H1 (cell line): ENCODE measurements around the gene WNK3. TPM values are rescaled to one million over a fixed set of nuclear protein-coding genes. Genes with fewer than 3 reads are reported as not detected.

ENCODE experiments used
- CTCF ChIA-PET: fragments of 300-600 bp; sonication (Branson Sonifier 250); formaldehyde crosslinking; loops from one replicate; lab custom pipeline; 2021; ENCODE audit not compliant: partially characterized antibody; lab: Charles Lee
- POLR2A ChIA-PET: fragments of 300-600 bp; sonication (Branson Sonifier 250); formaldehyde crosslinking; loops from one replicate; lab custom pipeline; 2021; ENCODE audit warnings: inconsistent platforms; ENCODE audit not compliant: partially characterized antibody; lab: Charles Lee
- DNase-seq, 2 experiments: peaks; one replicate each; pipeline versions ENCODE4 v3.0.0 to v3.0.0-alpha.2; 2010 to 2022; ENCODE audit warnings: low spot score in 2 of 2, low read depth in 1 of 2, mixed read lengths in 1 of 2
- FAIRE-seq: peaks from 2 replicates; lab custom pipeline; 2011; peaks lifted over from hg19 to GRCh38; lab: Jason Lieb, UNC
- H2AFZ ChIP-seq: 2 replicates; pipeline ENCODE4 v1.8.1; 2012; ENCODE audit warnings: low read length, inconsistent platforms
- H2AK5ac ChIP-seq: 2 replicates; pipeline ENCODE4 v1.6.1; 2013; ENCODE audit warnings: low read depth, low read length
- H2BK120ac ChIP-seq: replicated peaks from 2 replicates; pipeline ENCODE3; 2013; ENCODE audit warnings: low read depth, low read length, inconsistent platforms
- H2BK12ac ChIP-seq: 2 replicates; pipeline ENCODE4 v1.6.1; 2013; ENCODE audit warnings: low read depth, low read length
- H2BK15ac ChIP-seq: 2 replicates; pipeline ENCODE4 v1.6.1; 2013; ENCODE audit warnings: low read length
- H2BK20ac ChIP-seq: 2 replicates; pipeline ENCODE4 v1.6.1; 2013; ENCODE audit warnings: low read length
- H2BK5ac ChIP-seq: 2 replicates; pipeline ENCODE4 v1.6.1; 2013; ENCODE audit warnings: low read depth, low read length
- H3K14ac ChIP-seq: 2 replicates; pipeline ENCODE4 v1.6.1; 2013; ENCODE audit warnings: inconsistent platforms; ENCODE audit not compliant: insufficient read length
- H3K18ac ChIP-seq: 2 replicates; pipeline ENCODE4 v1.6.1; 2013; ENCODE audit warnings: low read length; ENCODE audit errors: extremely low read depth
- H3K23ac ChIP-seq: 2 replicates; pipeline ENCODE4 v1.6.1; 2013; ENCODE audit warnings: inconsistent platforms; ENCODE audit not compliant: insufficient read length
- H3K23me2 ChIP-seq: 2 replicates; pipeline ENCODE4 v1.6.1; 2013; ENCODE audit warnings: low read depth, low read length
- H3K27ac ChIP-seq: 2 replicates; pipeline ENCODE4 v1.6.1; 2011; ENCODE audit warnings: low read depth, low read length, inconsistent platforms
- H3K27me3 ChIP-seq, 4 experiments: replicated peaks in 1 of 4; 1 replicate in 1 of 4; 2 replicates in 3 of 4; pipeline versions ENCODE4 v1.6.1 to v1.8.1; 2011 to 2013; ENCODE audit warnings: low read length in 3 of 4, mild to moderate bottlenecking in 3 of 4, inconsistent platforms in 2 of 4, mixed read lengths in 2 of 4, moderate library complexity in 1 of 4; ENCODE audit not compliant: control insufficient read depth in 3 of 4, insufficient read depth in 3 of 4; ENCODE audit errors: extremely low read depth in 1 of 4
- H3K36me3 ChIP-seq, 4 experiments: 2 replicates each; pipeline versions ENCODE4 v1.6.1 to v1.8.1; 2011 to 2013; ENCODE audit warnings: mild to moderate bottlenecking in 4 of 4, low read length in 3 of 4, moderate library complexity in 2 of 4, control low read depth in 1 of 4, inconsistent platforms in 1 of 4; ENCODE audit not compliant: insufficient read depth in 4 of 4, control insufficient read depth in 2 of 4
- H3K4ac ChIP-seq: replicated peaks from 2 replicates; pipeline ENCODE3; 2013; ENCODE audit warnings: low read length, low read depth, mixed read lengths, inconsistent platforms; ENCODE audit not compliant: insufficient read length
- H3K4me1 ChIP-seq, 4 experiments: replicated peaks in 1 of 4; 1 replicate in 1 of 4; 2 replicates in 3 of 4; pipeline versions ENCODE4 v1.6.1 to v1.8.1; 2011 to 2013; ENCODE audit warnings: low read length in 3 of 4, inconsistent platforms in 2 of 4, mixed read lengths in 1 of 4; ENCODE audit not compliant: insufficient read depth in 4 of 4, control insufficient read depth in 3 of 4
- H3K4me2 ChIP-seq, 2 experiments: 2 replicates each; pipeline versions ENCODE4 v1.6.1 to v1.8.1; 2011 to 2013; ENCODE audit warnings: low read depth in 2 of 2, low read length in 2 of 2, control low read depth in 1 of 2, inconsistent platforms in 1 of 2, mild to moderate bottlenecking in 1 of 2; ENCODE audit not compliant: insufficient read depth in 1 of 2
- H3K4me3 ChIP-seq, 4 experiments: fragments of 200-600, 300-600 bp in 1 of 4; sonication (generic), shearing (Covaris generic), sonication (Bioruptor Twin) in 1 of 4; 2 replicates each; pipeline versions ENCODE4 v1.5.1 to v1.8.1; 2011 to 2016; ENCODE audit warnings: low read length in 4 of 4, low read depth in 3 of 4, control low read depth in 2 of 4, inconsistent platforms in 2 of 4, mild to moderate bottlenecking in 2 of 4, mixed read lengths in 1 of 4, moderate library complexity in 1 of 4; ENCODE audit not compliant: insufficient read depth in 2 of 4; ENCODE audit errors: extremely low read depth in 1 of 4
- H3K56ac ChIP-seq: replicated peaks from 2 replicates; pipeline ENCODE3; 2013; ENCODE audit warnings: low read depth, mild to moderate bottlenecking, mixed read lengths, low read length, inconsistent platforms; ENCODE audit not compliant: insufficient read length
- H3K79me1 ChIP-seq: 2 replicates; pipeline ENCODE4 v1.6.1; 2013; ENCODE audit warnings: low read depth, low read length, control low read depth
- H3K79me2 ChIP-seq, 2 experiments: 2 replicates each; pipeline versions ENCODE4 v1.6.1 to v1.8.1; 2012 to 2013; ENCODE audit warnings: low read length in 2 of 2, mild to moderate bottlenecking in 2 of 2, inconsistent platforms in 1 of 2; ENCODE audit not compliant: insufficient read depth in 2 of 2, control insufficient read depth in 1 of 2
- H3K9ac ChIP-seq, 4 experiments: replicated peaks in 1 of 4; 1 replicate in 1 of 4; 2 replicates in 3 of 4; pipeline versions ENCODE4 v1.6.1 to v1.8.1; 2011 to 2013; ENCODE audit warnings: low read depth in 3 of 4, low read length in 3 of 4, control low read depth in 2 of 4, mild to moderate bottlenecking in 2 of 4, moderate library complexity in 2 of 4, inconsistent platforms in 1 of 4; ENCODE audit errors: extremely low read depth in 1 of 4
- H3K9me3 ChIP-seq, 2 experiments: 2 replicates each; pipeline versions ENCODE4 v1.6.1 to v1.8.1; 2012 to 2013; ENCODE audit warnings: mild to moderate bottlenecking in 2 of 2, moderate library complexity in 2 of 2, control low read depth in 1 of 2, inconsistent platforms in 1 of 2, low read depth in 1 of 2, low read length in 1 of 2, mixed read lengths in 1 of 2; ENCODE audit not compliant: insufficient read depth in 2 of 2
- H4K20me1 ChIP-seq, 2 experiments: replicated peaks in 1 of 2; 2 replicates each; pipeline versions ENCODE3 to v1.8.1; 2011 to 2013; ENCODE audit warnings: inconsistent platforms in 2 of 2, low read length in 2 of 2, mild to moderate bottlenecking in 1 of 2; ENCODE audit not compliant: insufficient read depth in 2 of 2, control insufficient read depth in 1 of 2
- H4K5ac ChIP-seq: 2 replicates; pipeline ENCODE4 v1.6.1; 2013; ENCODE audit warnings: low read length, low read depth, mixed read lengths, inconsistent platforms; ENCODE audit not compliant: insufficient read length
- H4K8ac ChIP-seq: 2 replicates; pipeline ENCODE4 v1.8.0; 2013; ENCODE audit warnings: mild to moderate bottlenecking, moderate library complexity, low read length, inconsistent platforms; ENCODE audit not compliant: insufficient read depth; ENCODE audit errors: extremely low read depth
- H4K91ac ChIP-seq: replicated peaks from 2 replicates; pipeline ENCODE3; 2013; ENCODE audit warnings: low read length, mixed read lengths, inconsistent platforms; ENCODE audit not compliant: insufficient read length
- CREB1 ChIP-seq: IDR thresholded peaks from 2 replicates; pipeline ENCODE4 v1.6.1; 2012; ENCODE audit warnings: inconsistent platforms
- FOSL1 ChIP-seq: IDR thresholded peaks from 2 replicates; pipeline ENCODE4 v1.6.1; 2011; ENCODE audit warnings: mild to moderate bottlenecking, low read depth, low read length, moderate library complexity; ENCODE audit not compliant: insufficient read depth
- GABPA ChIP-seq: IDR thresholded peaks from 2 replicates; pipeline ENCODE4 v1.6.1; 2011; ENCODE audit warnings: mild to moderate bottlenecking, low read length, moderate library complexity, borderline replicate concordance; ENCODE audit not compliant: insufficient read depth
- HDAC2 ChIP-seq, 2 experiments: fragments of 300-600 bp in 1 of 2; sonication (generic) in 1 of 2; IDR thresholded peaks; 2 replicates each; pipeline ENCODE4 v1.6.1; 2011 to 2012; ENCODE audit warnings: low read depth in 2 of 2, low read length in 2 of 2, mild to moderate bottlenecking in 2 of 2, moderate library complexity in 2 of 2, borderline replicate concordance in 1 of 2, inconsistent platforms in 1 of 2
- JUN ChIP-seq: IDR thresholded peaks from 2 replicates; pipeline ENCODE4 v1.6.1; 2011; ENCODE audit warnings: low read depth, mild to moderate bottlenecking, improper control_type of control experiment, low read length
- MAFK ChIP-seq: IDR thresholded peaks from 2 replicates; pipeline ENCODE4 v1.6.1; 2012; ENCODE audit warnings: low read depth, mild to moderate bottlenecking, improper control_type of control experiment, low read length
- POLR2AphosphoS5 ChIP-seq: IDR thresholded peaks from 2 replicates; pipeline ENCODE4 v1.6.1; 2011; ENCODE audit warnings: low read depth, low read length
- SIX5 ChIP-seq: IDR thresholded peaks from 2 replicates; pipeline ENCODE4 v1.6.1; 2011; ENCODE audit warnings: mild to moderate bottlenecking, low read depth, low read length
- SP1 ChIP-seq: IDR thresholded peaks from 2 replicates; pipeline ENCODE4 v1.6.1; 2011; ENCODE audit warnings: low read depth, low read length
- SUZ12 ChIP-seq: fragments of 200-600 bp; sonication (generic); IDR thresholded peaks from 2 replicates; pipeline ENCODE4 v1.6.1; 2012; ENCODE audit warnings: mild to moderate bottlenecking, inconsistent platforms, low read length, moderate library complexity, mixed read lengths
- WGBS, 2 experiments: shearing (Covaris generic) in 1 of 2; methylation state at CpG; one replicate each; pipeline versions ENCODE4 v1.1.6 to v1.1.7; 2013 to 2015; ENCODE audit warnings: low lambda C conversion rate in 2 of 2, mixed read lengths in 2 of 2, inconsistent platforms in 1 of 2, low coverage in 1 of 2, missing lambda C conversion rate in 1 of 2; ENCODE audit not compliant: insufficient replicate concordance in 2 of 2, insufficient coverage in 1 of 2, insufficient read length in 1 of 2; ENCODE audit errors: extremely low coverage in 1 of 2, missing lambda C conversion rate in 1 of 2; 5-methylcytosine and 5-hydroxymethylcytosine counted together
- polyA plus RNA-seq, 7 experiments: library from polyadenylated mRNA; depleted of rRNA in 3 of 7; stranded (reverse) in 5 of 7; unstranded in 2 of 7; fragments of >200 nt in 5 of 7; fragments of 200-250 nt in 2 of 7; gene quantifications; 1 replicate in 5 of 7; 2 replicates in 1 of 7; 4 replicates in 1 of 7; pipeline versions ENCODE4 v1.2.1 to v1.2.3, GENCODE V29; 2011 to 2013; ENCODE audit warnings: missing spikeins in 2 of 7, mixed read lengths in 2 of 7
- total RNA-seq: library from RNA; stranded (reverse); fragmentation: NEBNext Ultra II Directional; extraction: Animal tissue kit (Norgen Biotek cat#: 25700); gene quantifications from 2 replicates; pipeline ENCODE4 v1.2.1, GENCODE V29; 2021
- TF ChIP-seq, protein P1 (sequence below): IDR thresholded peaks from 2 replicates; pipeline ENCODE4 v1.6.1; 2012; ENCODE audit warnings: low read length, inconsistent platforms

Gene WNK3
- total and polyA plus RNA-seq, 2 of the 8 experiments (the other 6 are each of a cell fraction or from before 2014, with no cell fraction given) = 5.5 to 37.5 TPM

DNA sequence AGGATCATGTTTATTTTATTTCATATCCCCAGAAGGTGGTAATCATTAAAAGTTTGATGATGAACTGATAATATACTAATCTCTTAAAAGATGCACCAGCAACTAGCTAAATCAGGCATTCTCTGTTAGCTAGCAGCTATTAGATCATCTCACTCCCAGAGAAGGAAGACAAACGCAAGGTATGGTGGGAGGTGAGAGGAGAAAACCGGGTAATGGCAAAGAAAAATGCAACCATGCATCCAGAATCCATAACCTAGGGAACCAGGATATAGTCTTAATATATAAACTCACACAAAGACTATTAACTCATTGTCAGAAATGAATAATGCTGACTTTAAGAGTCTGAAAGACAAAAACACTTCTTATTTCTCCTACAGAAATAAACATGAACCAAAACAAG is 66.1 kb downstream of the WNK3 start:
- whole genome bisulfite sequencing, 2 experiments = 79% methylated on average over 2 of the region's 2 CpGs; no CpG with 5 or more reads in 1 of the 2 experiments
- no peak overlapping the region for H4K91ac ChIP-seq
- H3K27me3 ChIP-seq = no peaks in the 10 kb centered on the region; a peak in 1 of 7 replicates
- peaks cover 0 to 31% (median 7%) of the 10 kb centered on the region in 4 experiments; a peak in 6 of 8 replicates for H3K36me3 ChIP-seq
- H3K9me3 ChIP-seq = no peaks in the 10 kb centered on the region
- no peak overlapping the region for H3K9ac ChIP-seq
- H3K23me2 ChIP-seq = no peaks in the 10 kb centered on the region
- no peak overlapping the region for H2BK15ac ChIP-seq
- H3K27ac ChIP-seq = no peak overlapping the region
- H3K79me1 ChIP-seq = no peaks in the 10 kb centered on the region
- H2BK120ac ChIP-seq = no peak overlapping the region
- POLR2A ChIA-PET = no interaction called here
- H2AFZ ChIP-seq = no peak overlapping the region
- DNase-seq = no peak
- no peak for FAIRE-seq
- H4K5ac ChIP-seq = no peak overlapping the region
- no peaks in the 10 kb centered on the region for H3K79me2 ChIP-seq
- no peak overlapping the region for H2BK12ac ChIP-seq
- no peak overlapping the region for H3K4me2 ChIP-seq
- H3K18ac ChIP-seq = no peak overlapping the region
- no peak overlapping the region for H4K8ac ChIP-seq
- H4K20me1 ChIP-seq = no peaks in the 10 kb centered on the region
- H3K14ac ChIP-seq = no peak overlapping the region
- H3K23ac ChIP-seq = no peak overlapping the region
- no peak overlapping the region for H2AK5ac ChIP-seq
- H2BK20ac ChIP-seq = no peak overlapping the region
- H2BK5ac ChIP-seq = no peak overlapping the region
- no peaks in the 10 kb centered on the region for H3K4me1 ChIP-seq
- no peak overlapping the region for H3K4me3 ChIP-seq
- H3K4ac ChIP-seq = no peak overlapping the region
- CTCF ChIA-PET = no interaction called here
- no peak overlapping the region for H3K56ac ChIP-seq
- TF ChIP-seq SUZ12 = no peak
- TF ChIP-seq HDAC2 (IDR thresholded peaks at IDR 0.05; ENCODE audit: borderline replicate concordance in 1 of 2, low read depth in 2 of 2, low read length in 2 of 2) = no peak
- TF ChIP-seq FOSL1 = no peak
- TF ChIP-seq POLR2AphosphoS5 = no peak
- TF ChIP-seq MAFK = no peak
- TF ChIP-seq SP1 = no peak
- TF ChIP-seq, protein P1, sequence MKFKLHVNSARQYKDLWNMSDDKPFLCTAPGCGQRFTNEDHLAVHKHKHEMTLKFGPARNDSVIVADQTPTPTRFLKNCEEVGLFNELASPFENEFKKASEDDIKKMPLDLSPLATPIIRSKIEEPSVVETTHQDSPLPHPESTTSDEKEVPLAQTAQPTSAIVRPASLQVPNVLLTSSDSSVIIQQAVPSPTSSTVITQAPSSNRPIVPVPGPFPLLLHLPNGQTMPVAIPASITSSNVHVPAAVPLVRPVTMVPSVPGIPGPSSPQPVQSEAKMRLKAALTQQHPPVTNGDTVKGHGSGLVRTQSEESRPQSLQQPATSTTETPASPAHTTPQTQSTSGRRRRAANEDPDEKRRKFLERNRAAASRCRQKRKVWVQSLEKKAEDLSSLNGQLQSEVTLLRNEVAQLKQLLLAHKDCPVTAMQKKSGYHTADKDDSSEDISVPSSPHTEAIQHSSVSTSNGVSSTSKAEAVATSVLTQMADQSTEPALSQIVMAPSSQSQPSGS = no peak
- no peak for TF ChIP-seq JUN
- TF ChIP-seq GABPA = no peak
- TF ChIP-seq SIX5 = no peak
- no peak for TF ChIP-seq CREB1
